ENCODE results near the gene KAZALD1. TPM values are rescaled to one million over a fixed set of nuclear protein-coding genes. Genes with fewer than 3 reads are reported as not detected.

The KAZALD1 gene
- total and polyA plus RNA-seq, 2 experiments from 2014 or later, result 27.5 to 52.9 TPM

DNA sequence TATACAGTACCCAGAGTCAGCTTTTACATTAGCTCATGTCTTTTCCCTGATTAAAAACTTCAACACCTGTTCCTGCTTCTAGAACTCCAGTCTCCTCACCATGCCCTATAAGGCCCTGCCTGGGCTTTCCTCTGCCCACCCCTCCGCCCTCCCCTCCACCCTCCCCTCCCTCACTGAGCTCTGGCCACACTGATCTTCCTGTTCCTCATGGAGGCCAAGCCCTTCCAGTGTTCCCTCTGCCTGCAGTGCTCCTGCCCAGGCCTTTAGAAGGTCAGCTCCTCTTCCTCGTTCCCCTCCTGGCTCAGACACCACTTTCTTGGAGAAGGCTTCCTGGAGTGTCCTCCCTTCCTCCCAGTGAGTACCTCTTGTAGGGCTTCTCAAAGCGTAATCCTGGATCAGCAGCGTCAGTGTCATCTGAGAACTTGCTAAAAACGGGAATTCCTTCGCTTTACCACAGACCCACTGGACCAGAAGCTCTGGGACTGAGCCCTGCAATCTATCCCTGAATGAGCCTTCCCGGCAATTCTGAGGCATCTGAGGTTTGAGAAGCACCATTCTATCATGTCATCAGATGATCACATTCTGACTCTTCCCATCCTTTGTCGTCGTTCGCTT lies 34.6 kb upstream of the KAZALD1 start:
- H3K36me3 ChIP-seq, result no peaks in the 10 kb centered on the region
- H3K27me3 ChIP-seq, result no peaks in the 10 kb centered on the region
- no peak for DNase-seq (ENCODE audit: low read depth in 1 of 2, low spot score in 1 of 2)
- no peaks in the 10 kb centered on the region for H3K9me3 ChIP-seq (ENCODE audit: low read depth)
- H3K4me1 ChIP-seq (ENCODE audit: low read depth), result peaks cover 23% of the 10 kb centered on the region
- TF ChIP-seq, protein P1, sequence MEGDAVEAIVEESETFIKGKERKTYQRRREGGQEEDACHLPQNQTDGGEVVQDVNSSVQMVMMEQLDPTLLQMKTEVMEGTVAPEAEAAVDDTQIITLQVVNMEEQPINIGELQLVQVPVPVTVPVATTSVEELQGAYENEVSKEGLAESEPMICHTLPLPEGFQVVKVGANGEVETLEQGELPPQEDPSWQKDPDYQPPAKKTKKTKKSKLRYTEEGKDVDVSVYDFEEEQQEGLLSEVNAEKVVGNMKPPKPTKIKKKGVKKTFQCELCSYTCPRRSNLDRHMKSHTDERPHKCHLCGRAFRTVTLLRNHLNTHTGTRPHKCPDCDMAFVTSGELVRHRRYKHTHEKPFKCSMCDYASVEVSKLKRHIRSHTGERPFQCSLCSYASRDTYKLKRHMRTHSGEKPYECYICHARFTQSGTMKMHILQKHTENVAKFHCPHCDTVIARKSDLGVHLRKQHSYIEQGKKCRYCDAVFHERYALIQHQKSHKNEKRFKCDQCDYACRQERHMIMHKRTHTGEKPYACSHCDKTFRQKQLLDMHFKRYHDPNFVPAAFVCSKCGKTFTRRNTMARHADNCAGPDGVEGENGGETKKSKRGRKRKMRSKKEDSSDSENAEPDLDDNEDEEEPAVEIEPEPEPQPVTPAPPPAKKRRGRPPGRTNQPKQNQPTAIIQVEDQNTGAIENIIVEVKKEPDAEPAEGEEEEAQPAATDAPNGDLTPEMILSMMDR (IDR thresholded peaks at IDR 0.05; ENCODE audit: low read depth, low read length), result no peak
- H3K4me3 ChIP-seq, result no peak overlapping the region
- H3K27ac ChIP-seq, result peak overlapping the region; percentile 78

DNA sequence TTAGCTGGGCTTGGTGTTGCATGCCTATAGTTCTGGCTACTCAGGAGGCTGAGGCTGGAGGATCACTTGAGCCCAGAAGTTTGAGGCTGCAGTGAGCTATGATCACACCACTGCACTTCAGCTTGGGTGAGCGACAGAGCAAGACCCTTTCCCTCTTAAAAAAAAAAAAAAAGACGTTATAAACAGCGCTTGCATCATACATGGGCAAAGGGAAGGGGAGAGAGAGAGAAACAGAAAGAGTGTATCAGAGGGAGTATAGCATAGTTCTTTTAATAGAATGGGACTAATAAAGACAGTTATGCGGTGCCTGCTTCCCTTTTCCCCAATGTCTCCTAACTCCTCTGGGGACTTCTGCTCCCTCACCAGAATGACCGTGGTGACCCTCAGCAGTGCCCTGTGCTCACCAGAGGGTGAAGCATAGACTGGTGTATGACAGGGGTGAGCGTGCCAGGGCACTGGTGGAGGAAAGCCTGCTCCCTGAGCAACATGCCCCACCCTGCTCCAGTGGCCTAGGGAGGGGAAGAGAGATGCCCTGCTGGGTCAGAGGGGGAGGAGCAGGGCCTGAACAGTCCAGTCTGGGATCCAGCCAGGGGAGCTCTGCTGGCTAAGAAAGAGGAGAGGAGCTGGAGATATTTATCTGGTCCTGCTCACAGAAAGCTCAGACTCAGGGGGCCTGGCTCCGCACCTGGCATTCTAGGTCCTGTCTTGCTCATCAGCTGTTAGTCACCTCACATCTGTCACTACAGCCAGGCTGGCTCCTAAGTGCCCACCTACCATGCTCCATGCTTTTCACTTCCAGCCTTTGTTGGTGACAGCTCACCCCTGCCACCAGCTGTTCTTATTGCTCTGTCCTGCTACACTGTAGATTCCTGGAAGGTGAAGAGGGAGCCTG lies 33.1 kb upstream of the KAZALD1 start:
- H3K4me3 ChIP-seq, result no peak overlapping the region
- H3K4me1 ChIP-seq (ENCODE audit: low read depth), result peaks cover 23% of the 10 kb centered on the region
- H3K36me3 ChIP-seq, result no peaks in the 10 kb centered on the region
- TF ChIP-seq, protein P1 (IDR thresholded peaks at IDR 0.05; ENCODE audit: low read depth, low read length), result no peak
- no peaks in the 10 kb centered on the region for H3K27me3 ChIP-seq
- DNase-seq (ENCODE audit: low read depth in 1 of 2, low spot score in 1 of 2), result no peak
- no peak overlapping the region for H3K27ac ChIP-seq
- H3K9me3 ChIP-seq (ENCODE audit: low read depth), result no peaks in the 10 kb centered on the region

DNA sequence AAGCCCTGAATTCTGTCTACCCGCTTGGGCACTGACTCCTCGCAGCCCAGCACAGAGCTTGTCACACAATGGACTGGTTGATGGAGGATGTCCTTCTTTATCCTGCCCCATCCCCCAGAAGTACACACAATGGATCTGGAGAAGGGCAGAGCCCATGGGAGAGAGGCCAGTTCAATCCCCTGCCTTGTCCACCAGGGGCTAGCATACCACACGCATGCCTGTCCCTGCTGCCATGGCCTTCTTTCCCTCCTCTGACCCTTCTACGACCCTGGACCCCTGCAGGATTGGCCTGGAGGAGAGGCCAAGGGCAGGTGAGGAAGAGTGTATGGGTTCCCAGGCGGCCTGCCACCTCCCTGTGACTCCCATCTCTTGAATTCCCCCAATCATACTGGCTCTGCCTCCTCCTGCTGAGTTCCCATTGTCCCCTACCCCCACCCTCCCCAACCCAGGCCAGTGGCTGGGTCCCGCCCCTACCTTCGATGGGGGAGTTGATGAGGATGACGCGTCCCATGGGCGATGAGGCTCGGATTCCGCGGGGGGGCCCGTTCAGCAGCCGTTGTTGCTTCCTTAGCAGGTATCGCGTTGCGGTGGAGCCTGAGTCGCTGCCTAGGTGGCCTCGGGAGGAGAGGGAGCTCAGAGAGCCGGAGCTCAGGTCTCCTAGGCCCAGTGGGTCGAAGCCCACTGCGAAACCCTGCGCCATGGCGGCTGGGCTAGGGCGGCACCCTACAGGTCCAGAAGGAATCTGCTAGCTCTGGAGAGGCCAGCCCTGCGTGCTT lies 32.1 kb upstream of the KAZALD1 start:
- Histone ChIP-seq H3K9me3 (ENCODE audit: low read depth) (no peaks in the 10 kb centered on the region), H3K4me1 (ENCODE audit: low read depth) (peaks cover 27% of the 10 kb centered on the region), H3K27me3 (no peaks in the 10 kb centered on the region), H3K4me3 (no peak overlapping the region), H3K36me3 (no peaks in the 10 kb centered on the region), H3K27ac (no peak overlapping the region)
- TF ChIP-seq, protein P1 (IDR thresholded peaks at IDR 0.05; ENCODE audit: low read depth, low read length), result peak; percentile 15
- peak in 1 of 2 donors; percentile 32 for DNase-seq (ENCODE audit: low read depth in 1 of 2, low spot score in 1 of 2)

DNA sequence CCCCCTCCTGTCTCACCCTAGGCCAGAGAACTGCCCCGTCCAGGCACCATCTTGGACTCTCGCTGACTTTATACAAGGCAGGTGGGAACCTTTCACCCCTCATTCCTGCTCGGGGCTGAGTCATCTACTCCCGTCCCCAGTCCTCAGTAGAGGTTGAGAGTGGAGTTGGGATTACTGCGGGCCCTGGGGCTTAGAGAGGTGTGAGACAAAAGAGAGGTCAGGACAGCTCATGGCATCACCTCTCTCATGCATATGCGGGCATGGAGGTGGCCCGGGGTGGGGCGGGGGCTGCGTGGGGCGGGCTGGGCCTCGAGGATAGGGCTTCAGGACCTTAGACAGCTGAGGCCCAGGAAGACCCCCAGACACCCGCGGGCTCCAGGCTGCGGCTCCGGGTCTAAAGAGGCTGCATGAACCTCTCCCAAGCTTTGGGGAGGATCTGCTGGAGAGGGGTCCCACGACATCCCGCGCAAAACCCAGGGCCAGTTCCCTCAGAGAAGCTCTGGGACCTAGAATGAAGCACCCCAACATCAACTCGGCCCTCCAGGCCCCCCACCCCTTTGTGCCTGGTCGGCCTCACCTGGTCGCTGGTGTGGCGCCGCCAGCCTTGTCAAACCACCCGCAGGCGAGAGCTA lies 31.2 kb upstream of the KAZALD1 start:
- no peak overlapping the region for H3K27ac ChIP-seq
- no peak for DNase-seq (ENCODE audit: low read depth in 1 of 2, low spot score in 1 of 2)
- TF ChIP-seq, protein P1 (IDR thresholded peaks at IDR 0.05; ENCODE audit: low read depth, low read length), result no peak
- H3K9me3 ChIP-seq (ENCODE audit: low read depth), result no peaks in the 10 kb centered on the region
- H3K27me3 ChIP-seq, result peaks cover 6% of the 10 kb centered on the region
- peaks cover 27% of the 10 kb centered on the region for H3K4me1 ChIP-seq (ENCODE audit: low read depth)
- H3K4me3 ChIP-seq, result peak overlapping the region; percentile 43
- H3K36me3 ChIP-seq, result no peaks in the 10 kb centered on the region
